Body of pancreas (tissue), 4 donors: ENCODE results near the gene IL24.
"Not testable (repeated sequence)": the region's sequence is repeated elsewhere in the genome, so short reads cannot be mapped to it uniquely, and the experiment has no call there.

Experiments
- POLR2A ChIP-seq, 3 donors: fragments of 450-650 bp; IDR thresholded peaks; one replicate each; pipeline ENCODE4 v1.6.1; 2016; ENCODE audit warnings: antibody characterized with exemption in 3 of 3, mild to moderate bottlenecking in 2 of 3
- TF ChIP-seq, protein P1 (sequence below), 7 experiments: fragments of 450-650 bp in 4 of 7; fragments of 200-600 bp in 3 of 7; sonication (generic) in 3 of 7; IDR thresholded peaks; one replicate each; pipeline ENCODE4 v1.5.1; 2016 to 2019; ENCODE audit warnings: antibody characterized with exemption in 7 of 7

DNA sequence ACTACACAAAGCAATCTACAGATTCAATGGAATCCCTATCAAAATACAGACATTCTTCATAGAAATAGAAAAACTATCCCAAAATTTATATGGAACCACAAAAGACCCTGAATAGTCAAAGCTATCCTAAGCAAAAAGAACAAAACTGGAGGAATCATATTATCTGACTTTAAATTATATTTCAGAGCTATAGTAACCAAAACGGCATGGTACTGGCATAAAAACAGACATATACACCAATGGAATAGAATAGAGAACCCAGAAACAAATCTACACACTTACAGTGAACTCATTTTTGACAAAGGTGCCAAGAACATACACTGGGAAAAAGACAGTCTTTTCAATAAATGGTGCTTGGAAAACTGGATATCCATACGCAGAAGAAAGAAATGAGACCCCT, 44.6 kb upstream of the IL24 start:
- TF ChIP-seq, protein P1, sequence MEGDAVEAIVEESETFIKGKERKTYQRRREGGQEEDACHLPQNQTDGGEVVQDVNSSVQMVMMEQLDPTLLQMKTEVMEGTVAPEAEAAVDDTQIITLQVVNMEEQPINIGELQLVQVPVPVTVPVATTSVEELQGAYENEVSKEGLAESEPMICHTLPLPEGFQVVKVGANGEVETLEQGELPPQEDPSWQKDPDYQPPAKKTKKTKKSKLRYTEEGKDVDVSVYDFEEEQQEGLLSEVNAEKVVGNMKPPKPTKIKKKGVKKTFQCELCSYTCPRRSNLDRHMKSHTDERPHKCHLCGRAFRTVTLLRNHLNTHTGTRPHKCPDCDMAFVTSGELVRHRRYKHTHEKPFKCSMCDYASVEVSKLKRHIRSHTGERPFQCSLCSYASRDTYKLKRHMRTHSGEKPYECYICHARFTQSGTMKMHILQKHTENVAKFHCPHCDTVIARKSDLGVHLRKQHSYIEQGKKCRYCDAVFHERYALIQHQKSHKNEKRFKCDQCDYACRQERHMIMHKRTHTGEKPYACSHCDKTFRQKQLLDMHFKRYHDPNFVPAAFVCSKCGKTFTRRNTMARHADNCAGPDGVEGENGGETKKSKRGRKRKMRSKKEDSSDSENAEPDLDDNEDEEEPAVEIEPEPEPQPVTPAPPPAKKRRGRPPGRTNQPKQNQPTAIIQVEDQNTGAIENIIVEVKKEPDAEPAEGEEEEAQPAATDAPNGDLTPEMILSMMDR (IDR thresholded peaks at IDR 0.05) = not testable (repeated sequence)
- TF ChIP-seq POLR2A (IDR thresholded peaks at IDR 0.05) = not testable (repeated sequence)
